DMS79 treated with DMSO at 0.1 percent for 48 hours (cell line): ENCODE results near the gene C2orf76.
"Not testable (repeated sequence)": the region's sequence is repeated elsewhere in the genome, so short reads cannot be mapped to it uniquely, and the experiment has no call there.

Experiments used
- DNase-seq: peaks from one replicate; lab custom pipeline; 2025; lab: John Stamatoyannopoulos, UW

The C2orf76 gene

GRCh38 chr2:119293900-119294299 is 72.7 kb downstream of the C2orf76 start:
- no peak for DNase-seq

- DNase-seq, result no peak
Observed at GRCh38 chr2:119293254-119293653, 73.4 kb downstream of the C2orf76 start.

- DNase-seq, result no peak
Observed at GRCh38 chr2:119292226-119292625, 74.4 kb downstream of the C2orf76 start.

GRCh38 chr2:119291588-119292167 is 75.0 kb downstream of the C2orf76 start:
- DNase-seq, result no peak

- DNase-seq, result no peak
Observed at GRCh38 chr2:119290859-119291587, 75.6 kb downstream of the C2orf76 start.

- no peak for DNase-seq
Observed at GRCh38 chr2:119289642-119290041, 77.0 kb downstream of the C2orf76 start.

GRCh38 chr2:119289093-119289492 is 77.5 kb downstream of the C2orf76 start:
- DNase-seq, result no peak

- no peak for DNase-seq
Observed at GRCh38 chr2:119288576-119288975, 78.1 kb downstream of the C2orf76 start.

- DNase-seq, result no peak
Observed at GRCh38 chr2:119286661-119287060, 80.0 kb downstream of the C2orf76 start.

- peak; percentile 4 for DNase-seq
Observed at GRCh38 chr2:119283873-119284331, 82.7 kb downstream of the C2orf76 start.

- DNase-seq, result no peak
Observed at GRCh38 chr2:119282996-119283511, 83.6 kb downstream of the C2orf76 start.

- DNase-seq, result no peak
Observed at GRCh38 chr2:119282146-119282995, 84.3 kb downstream of the C2orf76 start.

- DNase-seq, result no peak
Observed at GRCh38 chr2:119280680-119281079, 86.0 kb downstream of the C2orf76 start.

GRCh38 chr2:119279666-119280065 is 87.0 kb downstream of the C2orf76 start:
- no peak for DNase-seq

- no peak for DNase-seq
Observed at GRCh38 chr2:119278946-119279345, 87.7 kb downstream of the C2orf76 start.

- DNase-seq, result not testable (repeated sequence)
Observed at GRCh38 chr2:119278385-119278784, 88.2 kb downstream of the C2orf76 start.

GRCh38 chr2:119276864-119277263 is 89.8 kb downstream of the C2orf76 start:
- no peak for DNase-seq

GRCh38 chr2:119267604-119268003 is 99.0 kb downstream of the C2orf76 start:
- no peak for DNase-seq

GRCh38 chr2:119266091-119266589 is 100.5 kb downstream of the C2orf76 start:
- no peak for DNase-seq

GRCh38 chr2:119265693-119266066 is 101.0 kb downstream of the C2orf76 start:
- DNase-seq, result no peak

GRCh38 chr2:119264781-119265692 is 101.6 kb downstream of the C2orf76 start:
- DNase-seq, result peak; percentile 3
